RWPE2 (cell line): ENCODE measurements around the gene NSF.
A peak's percentile ranks its signal among the peaks of the same experiment; 100 is the strongest.

ENCODE experiments used
- ATAC-seq: fragments of 200-7000 bp; cut with Tn5 transposase; 3 replicates; pipeline ENCODE4 v1.9.1; 2021; ENCODE audit warnings: low read depth
- DNase-seq: peaks from one replicate; pipeline ENCODE4 v3.0.0-alpha.2; 2020; ENCODE audit warnings: low spot score
- H3K27ac ChIP-seq: fragments of 450-650 bp; 2 replicates; pipeline ENCODE4 v1.5.1; 2017; ENCODE audit warnings: mild to moderate bottlenecking; ENCODE audit not compliant: poor library complexity, severe bottlenecking
- H3K27me3 ChIP-seq: fragments of 250-450 bp; sonication (Bioruptor Pico); 2 replicates; pipeline ENCODE4 v1.5.1; 2021; ENCODE audit warnings: mild to moderate bottlenecking, moderate library complexity; ENCODE audit not compliant: insufficient read depth, poor library complexity, severe bottlenecking
- H3K36me3 ChIP-seq: fragments of 250-450 bp; sonication (Bioruptor Pico); 2 replicates; pipeline ENCODE4 v1.5.1; 2020; ENCODE audit warnings: low read depth, mild to moderate bottlenecking, moderate library complexity
- H3K4me1 ChIP-seq: fragments of 250-450 bp; sonication (Bioruptor Pico); 2 replicates; pipeline ENCODE4 v1.5.1; 2021; ENCODE audit warnings: mild to moderate bottlenecking, moderate library complexity; ENCODE audit not compliant: insufficient read depth, poor library complexity, severe bottlenecking
- H3K4me3 ChIP-seq: fragments of 250-450 bp; sonication (Bioruptor Pico); 2 replicates; pipeline ENCODE4 v1.5.1; 2021; ENCODE audit warnings: mild to moderate bottlenecking, moderate library complexity; ENCODE audit not compliant: severe bottlenecking
- H3K9me3 ChIP-seq: fragments of 250-450 bp; sonication (Bioruptor Pico); 2 replicates; pipeline ENCODE4 v1.5.1; 2021; ENCODE audit warnings: mild to moderate bottlenecking, moderate library complexity; ENCODE audit not compliant: severe bottlenecking
- TF ChIP-seq, protein P1 (sequence below): fragments of 450-650 bp; IDR thresholded peaks from one replicate; pipeline ENCODE4 v1.5.1; 2017; ENCODE audit warnings: mild to moderate bottlenecking, moderate library complexity; ENCODE audit not compliant: poor library complexity, severe bottlenecking

The NSF gene

DNA sequence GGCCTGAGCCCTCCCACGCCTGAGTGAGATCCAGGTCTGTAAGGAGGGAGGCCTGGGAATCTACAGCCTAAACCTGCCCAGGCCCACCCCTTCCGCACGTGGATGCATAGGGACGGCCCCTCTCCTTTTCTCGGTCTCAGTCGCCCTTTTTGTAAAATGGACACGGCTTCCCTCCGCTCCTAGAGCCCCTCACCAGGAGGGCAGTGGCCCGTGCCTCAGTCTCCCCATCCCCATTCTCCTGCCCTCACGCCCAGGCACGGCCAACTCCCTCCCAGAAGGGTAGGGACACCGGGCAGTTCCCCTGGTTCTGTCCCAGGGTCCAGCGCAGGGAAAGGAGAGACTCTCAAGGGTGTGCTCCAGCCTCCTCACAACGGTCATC is 180.0 kb downstream of the NSF start:
- no peak for ATAC-seq
- H3K4me3 ChIP-seq = peak overlapping the region; percentile 60
- no peaks in the 10 kb centered on the region for H3K9me3 ChIP-seq
- H3K4me1 ChIP-seq = no peaks in the 10 kb centered on the region
- H3K27me3 ChIP-seq = no peaks in the 10 kb centered on the region
- DNase-seq = no peak
- H3K27ac ChIP-seq = peak overlapping the region; percentile 57
- no peaks in the 10 kb centered on the region for H3K36me3 ChIP-seq
- TF ChIP-seq, protein P1, sequence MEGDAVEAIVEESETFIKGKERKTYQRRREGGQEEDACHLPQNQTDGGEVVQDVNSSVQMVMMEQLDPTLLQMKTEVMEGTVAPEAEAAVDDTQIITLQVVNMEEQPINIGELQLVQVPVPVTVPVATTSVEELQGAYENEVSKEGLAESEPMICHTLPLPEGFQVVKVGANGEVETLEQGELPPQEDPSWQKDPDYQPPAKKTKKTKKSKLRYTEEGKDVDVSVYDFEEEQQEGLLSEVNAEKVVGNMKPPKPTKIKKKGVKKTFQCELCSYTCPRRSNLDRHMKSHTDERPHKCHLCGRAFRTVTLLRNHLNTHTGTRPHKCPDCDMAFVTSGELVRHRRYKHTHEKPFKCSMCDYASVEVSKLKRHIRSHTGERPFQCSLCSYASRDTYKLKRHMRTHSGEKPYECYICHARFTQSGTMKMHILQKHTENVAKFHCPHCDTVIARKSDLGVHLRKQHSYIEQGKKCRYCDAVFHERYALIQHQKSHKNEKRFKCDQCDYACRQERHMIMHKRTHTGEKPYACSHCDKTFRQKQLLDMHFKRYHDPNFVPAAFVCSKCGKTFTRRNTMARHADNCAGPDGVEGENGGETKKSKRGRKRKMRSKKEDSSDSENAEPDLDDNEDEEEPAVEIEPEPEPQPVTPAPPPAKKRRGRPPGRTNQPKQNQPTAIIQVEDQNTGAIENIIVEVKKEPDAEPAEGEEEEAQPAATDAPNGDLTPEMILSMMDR = no peak

DNA sequence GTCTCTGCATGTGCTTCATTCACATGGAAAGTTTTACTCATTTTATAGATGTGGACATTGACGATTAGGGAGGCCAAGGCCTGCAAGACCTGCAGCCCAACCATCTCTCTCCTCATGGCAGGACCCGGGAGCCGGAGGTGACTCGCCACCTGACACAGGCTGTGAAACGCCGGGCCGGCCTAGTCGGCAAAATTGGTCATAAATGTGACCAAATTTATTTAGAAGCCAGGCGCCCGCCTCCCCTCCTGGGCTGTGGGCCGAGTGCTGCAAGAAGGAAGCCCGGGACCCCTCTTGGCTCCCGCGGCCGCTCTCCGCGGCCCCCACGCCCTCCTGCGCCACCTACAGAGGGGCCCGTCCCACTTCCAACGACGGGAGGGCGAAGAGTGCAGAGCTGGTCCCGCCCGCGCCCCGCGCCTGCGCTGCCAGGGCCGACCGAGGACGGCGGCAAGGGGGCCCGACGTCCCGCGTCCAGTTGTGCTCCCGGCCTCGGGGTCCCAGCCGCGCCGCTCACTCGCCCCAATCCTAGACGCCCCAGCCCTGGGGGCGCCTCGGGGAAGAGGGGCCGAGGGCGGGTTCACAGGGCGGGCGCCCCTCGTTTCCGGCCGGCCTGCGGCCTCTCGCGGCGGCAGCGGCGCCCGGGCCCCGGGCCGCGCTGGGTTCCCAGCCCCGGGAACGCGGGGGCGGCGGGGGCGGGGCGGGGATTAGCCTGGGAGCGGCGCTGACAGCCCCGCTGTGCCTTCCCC is 180.5 kb downstream of the NSF start:
- Histone ChIP-seq H3K4me1 (no peaks in the 10 kb centered on the region), H3K36me3 (no peaks in the 10 kb centered on the region), H3K27ac (peak overlapping the region; percentile 57), H3K27me3 (no peaks in the 10 kb centered on the region), H3K9me3 (no peaks in the 10 kb centered on the region), H3K4me3 (peak overlapping the region; percentile 60)
- DNase-seq = no peak
- TF ChIP-seq, protein P1 = no peak
- peak; percentile 65 for ATAC-seq

DNA sequence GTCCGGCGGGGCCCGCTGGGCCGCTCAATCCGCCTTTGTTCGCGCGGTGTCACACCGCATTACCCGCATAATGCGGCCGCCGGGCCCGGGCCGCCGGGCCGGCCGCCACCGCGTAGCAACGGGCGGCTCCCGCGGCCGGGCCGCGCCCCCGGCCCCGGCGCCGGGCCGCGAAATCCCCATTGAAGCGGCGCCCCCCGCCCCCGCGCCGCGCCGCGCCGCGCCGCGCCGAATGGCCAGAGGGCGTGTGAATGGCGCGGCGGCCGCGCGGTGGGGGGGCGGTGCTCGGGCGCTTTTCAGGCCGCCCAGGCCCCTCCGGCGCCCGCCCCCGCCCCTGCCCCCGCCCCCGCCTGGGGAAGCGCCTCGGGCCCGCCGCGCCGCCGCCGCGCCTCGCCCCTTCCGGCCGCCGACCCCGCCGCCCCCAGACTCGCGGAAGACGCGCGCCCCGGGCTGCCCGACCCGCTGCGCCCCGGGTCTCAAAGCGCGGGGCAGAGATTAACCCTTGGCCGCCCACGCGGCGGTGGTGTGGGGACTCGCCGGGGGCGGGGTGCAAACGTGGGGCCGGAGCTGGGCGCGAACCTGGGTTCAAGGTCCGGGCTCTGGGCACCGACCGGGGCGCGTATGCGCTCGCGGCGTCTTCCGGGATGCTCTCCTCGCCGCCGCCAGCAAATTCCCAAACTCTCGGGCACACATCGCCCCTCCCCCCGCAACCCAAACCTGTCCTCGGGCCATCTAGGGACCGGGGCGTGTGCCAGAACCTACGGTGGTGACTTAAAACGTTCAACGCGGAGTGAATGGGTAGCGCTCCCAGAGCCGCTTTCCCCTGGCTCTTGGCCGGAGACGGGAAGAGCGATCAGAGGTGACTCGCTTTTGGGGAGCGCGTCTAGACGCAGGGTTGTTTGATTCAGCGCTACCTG is 181.3 kb downstream of the NSF start:
- Histone ChIP-seq H3K9me3 (no peaks in the 10 kb centered on the region), H3K27ac (peak overlapping the region; percentile 57), H3K4me1 (no peaks in the 10 kb centered on the region), H3K4me3 (peak overlapping the region; percentile 60), H3K27me3 (no peaks in the 10 kb centered on the region), H3K36me3 (no peaks in the 10 kb centered on the region)
- ATAC-seq (peak; percentile 60), DNase-seq (no peak)
- TF ChIP-seq, protein P1 = no peak

DNA sequence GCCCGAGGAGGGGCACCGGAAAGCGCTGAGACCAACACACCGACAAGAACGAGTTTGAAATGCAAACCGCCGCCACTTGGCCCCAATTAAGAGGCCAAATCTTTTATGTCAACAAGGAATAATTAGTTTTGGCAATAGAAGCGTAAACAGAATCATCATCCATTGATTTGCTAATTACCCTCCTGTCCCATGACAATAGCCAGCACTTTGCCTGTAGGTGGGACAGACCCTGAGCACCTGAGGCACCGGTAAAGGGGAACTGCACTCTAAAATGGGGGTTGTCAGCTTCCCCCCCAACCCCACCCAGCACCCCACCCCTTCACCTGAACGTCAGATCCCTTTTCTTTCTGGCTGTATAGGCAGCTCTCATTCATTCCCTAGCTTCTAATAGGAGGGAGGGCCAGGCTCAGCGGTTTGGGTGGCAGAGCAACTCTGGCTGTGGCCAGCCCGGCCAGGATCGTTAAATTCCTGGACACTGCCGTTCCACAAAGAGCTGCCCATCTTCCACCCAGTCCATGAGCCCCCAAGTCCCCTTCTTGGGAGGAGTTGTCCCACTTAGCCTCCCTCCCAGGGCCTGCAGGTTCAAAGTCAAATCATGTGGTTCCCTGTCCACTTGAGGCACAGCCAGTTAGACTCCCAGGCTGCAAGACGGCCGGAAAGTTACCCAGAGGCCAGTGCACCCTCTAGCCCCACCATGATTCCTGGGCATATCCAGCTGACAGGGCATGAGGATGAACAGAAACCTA is 182.2 kb downstream of the NSF start:
- no peaks in the 10 kb centered on the region for H3K27me3 ChIP-seq
- H3K27ac ChIP-seq = peak overlapping the region; percentile 57

More for the DNA sequence above, 182.2 kb downstream of the NSF start:
- no peak for ATAC-seq
- TF ChIP-seq, protein P1 = no peak
- Histone ChIP-seq H3K36me3 (no peaks in the 10 kb centered on the region), H3K4me1 (no peaks in the 10 kb centered on the region), H3K4me3 (peak overlapping the region; percentile 60), H3K9me3 (no peaks in the 10 kb centered on the region)
- no peak for DNase-seq
